Bronchial epithelial cell (primary cell): ENCODE measurements around the gene ST6GALNAC2. TPM values are rescaled to one million over a fixed set of nuclear protein-coding genes. Genes with fewer than 3 reads are reported as not detected.
A peak's percentile ranks its signal among the peaks of the same experiment; 100 is the strongest.

Source experiments
- DNase-seq: peaks from one replicate; pipeline ENCODE4 v3.0.0-alpha.2; 2010; ENCODE audit warnings: low read depth
- FAIRE-seq: peaks from 2 replicates; lab custom pipeline; 2011; peaks lifted over from hg19 to GRCh38; lab: Jason Lieb, UNC
- H3K27me3 ChIP-seq: 2 replicates; pipeline ENCODE4 v1.5.1; 2011; ENCODE audit warnings: low read length; ENCODE audit not compliant: control insufficient read depth, insufficient read depth
- H3K36me3 ChIP-seq: 2 replicates; pipeline ENCODE4 v1.5.1; 2011; ENCODE audit warnings: low read length; ENCODE audit not compliant: control insufficient read depth, insufficient read depth
- H3K4me3 ChIP-seq: 2 replicates; pipeline ENCODE4 v1.5.1; 2011; ENCODE audit warnings: mild to moderate bottlenecking, low read depth, low read length, control low read depth
- CTCF ChIP-seq: IDR thresholded peaks from 2 replicates; pipeline ENCODE4 v1.5.1; 2011; ENCODE audit warnings: mild to moderate bottlenecking, moderate library complexity, low read length, control low read depth, inconsistent platforms; ENCODE audit not compliant: insufficient read depth, severe bottlenecking
- total RNA-seq: library from RNA; depleted of rRNA; stranded (reverse); fragments of >200 nt; gene quantifications from 2 replicates; pipeline ENCODE4 v1.2.1, GENCODE V29; 2014

ST6GALNAC2 gene
- total RNA-seq, 1 donor from 2014 or later = 38.4 TPM

GRCh38 chr17:76601065-76601464, 15.4 kb upstream of the ST6GALNAC2 start:
- DNase-seq (no peak), FAIRE-seq (no peak)
- no peak for TF ChIP-seq CTCF
- Histone ChIP-seq H3K27me3 (no peaks in the 10 kb centered on the region), H3K4me3 (no peak overlapping the region), H3K36me3 (no peaks in the 10 kb centered on the region)

GRCh38 chr17:76599694-76600460, 14.2 kb upstream of the ST6GALNAC2 start:
- TF ChIP-seq CTCF = no peak
- Histone ChIP-seq H3K27me3 (no peaks in the 10 kb centered on the region), H3K4me3 (no peak overlapping the region), H3K36me3 (no peaks in the 10 kb centered on the region)
- DNase-seq = peak; percentile 92
- no peak for FAIRE-seq

GRCh38 chr17:76598004-76598439, 12.4 kb upstream of the ST6GALNAC2 start:
- DNase-seq = peak; percentile 72
- TF ChIP-seq CTCF = no peak
- H3K36me3 ChIP-seq = no peaks in the 10 kb centered on the region
- no peak overlapping the region for H3K4me3 ChIP-seq
- H3K27me3 ChIP-seq = no peaks in the 10 kb centered on the region
- FAIRE-seq = no peak

- DNase-seq (peak; percentile 100), FAIRE-seq (peak; percentile 85)
- no peaks in the 10 kb centered on the region for H3K36me3 ChIP-seq
- no peaks in the 10 kb centered on the region for H3K27me3 ChIP-seq
- no peak for TF ChIP-seq CTCF
- no peak overlapping the region for H3K4me3 ChIP-seq
Observed at GRCh38 chr17:76597156-76598003, 11.7 kb upstream of the ST6GALNAC2 start.

- Histone ChIP-seq H3K36me3 (no peaks in the 10 kb centered on the region), H3K27me3 (no peaks in the 10 kb centered on the region), H3K4me3 (no peak overlapping the region)
- FAIRE-seq (no peak), DNase-seq (no peak)
- no peak for TF ChIP-seq CTCF
Observed at GRCh38 chr17:76594690-76595089, 9.0 kb upstream of the ST6GALNAC2 start.
